Heart left ventricle (tissue), 16 donors: ENCODE data around the gene SDSL. TPM values are rescaled to one million over a fixed set of nuclear protein-coding genes. Genes with fewer than 3 reads are reported as not detected.

Experiments
- ATAC-seq, 4 donors: fragments of 200-7000 bp; cut with Tn5 transposase; one replicate each; pipeline ENCODE4 v1.9.1; 2020 to 2022; ENCODE audit warnings: moderate library complexity in 4 of 4, mild to moderate bottlenecking in 3 of 4, moderate number of reproducible peaks in 1 of 4
- DNase-seq, 5 donors: peaks; one replicate each; pipeline ENCODE4 v3.0.0-alpha.2; 2020
- H3K27ac ChIP-seq, 12 donors: fragments of 200-600 bp; sonication (generic) in 4 of 12; one replicate each; pipeline versions ENCODE4 v1.5.0 to v1.8.0; 2016 to 2022; ENCODE audit warnings: mild to moderate bottlenecking in 2 of 12
- H3K27me3 ChIP-seq, 9 donors: fragments of 200-600 bp; sonication (generic) in 2 of 9; one replicate each; pipeline versions ENCODE4 v1.5.1 to v1.8.0; 2016 to 2022; ENCODE audit warnings: mild to moderate bottlenecking in 3 of 9
- H3K36me3 ChIP-seq, 9 donors: fragments of 200-600 bp; sonication (generic) in 2 of 9; one replicate each; pipeline versions ENCODE4 v1.5.0 to v1.8.0; 2018 to 2022; ENCODE audit warnings: mild to moderate bottlenecking in 2 of 9
- H3K4me1 ChIP-seq, 12 donors: fragments of 200-600 bp; sonication (generic) in 4 of 12; one replicate each; pipeline versions ENCODE4 v1.5.0 to v1.8.0; 2016 to 2022; ENCODE audit warnings: mild to moderate bottlenecking in 3 of 12
- H3K4me3 ChIP-seq, 12 donors: fragments of 200-600 bp; sonication (generic) in 4 of 12; one replicate each; pipeline versions ENCODE4 v1.5.0 to v1.8.0; 2017 to 2022; ENCODE audit warnings: mild to moderate bottlenecking in 9 of 12, moderate library complexity in 4 of 12
- H3K9me3 ChIP-seq, 12 donors: fragments of 200-600 bp; sonication (generic) in 4 of 12; one replicate each; pipeline versions ENCODE4 v1.5.0 to v1.8.0; 2016 to 2022; ENCODE audit warnings: mild to moderate bottlenecking in 1 of 12
- CTCF ChIP-seq, 12 donors: fragments of 200-600 bp; sonication (generic) in 4 of 12; IDR thresholded peaks; one replicate each; pipeline versions ENCODE4 v1.5.0 to v1.8.0; 2018 to 2022; ENCODE audit warnings: antibody characterized with exemption in 12 of 12, mild to moderate bottlenecking in 5 of 12
- POLR2A ChIP-seq, 2 donors: fragments of 450-650 bp; IDR thresholded peaks; one replicate each; pipeline ENCODE4 v1.6.1; 2017; ENCODE audit warnings: antibody characterized with exemption in 2 of 2, mild to moderate bottlenecking in 2 of 2, moderate library complexity in 2 of 2
- WGBS, 4 donors: extraction: QIAGEN DNeasy Blood & Tissue Kit in 2 of 4; methylation state at CpG; one replicate each; pipeline versions ENCODE4 v1.1.5 to v1.1.7; 2013 to 2018; 5-methylcytosine and 5-hydroxymethylcytosine counted together
- intact Hi-C, 10 donors: fragments of 100-400 bp; cut with DNase I; formaldehyde crosslinking; loops; one replicate each; pipeline versions ENCODE4 v1.11.1 to v1.14.2; 2022
- polyA plus RNA-seq, 2 donors: library from polyadenylated mRNA; stranded (reverse); fragments of 200-250 nt; gene quantifications; one replicate each; pipeline ENCODE4 v1.2.3, GENCODE V29; 2013
- total RNA-seq, 9 donors: library from RNA; depleted of rRNA in 2 of 9; stranded (reverse); fragments of >200 nt in 2 of 9; fragmentation: NEBNext Ultra II Directional in 3 of 9; extraction: Animal tissue kit (Norgen Biotek cat#: 25700) in 3 of 9; gene quantifications; one replicate each; pipeline versions ENCODE4 v1.1.0 to v1.2.4, GENCODE V29; 2016 to 2023
- donor health status: ischemic (EF 13 %, LVEDD 7.1; RV severe dilation, severe dysfunction).
- donor health status: healthy with polysubstance abuse.
- donor health status: DM: no; HTN: yes; CAD: no.
- donor health status: DM: no; HTN: no; CAD: no.
- donor health status: ischemic (EF 25% LVEDD 6.9; RV normal size, moderate dysfunction).
- donor health status: ischemic (EF 25% LVEDD 5.7; RV mildly dilated, moderate dysfunction).
- donor health status: healthy.
- donor health status: DM: yes; HTN: yes; CAD: no.
- donor health status: ischemic (EF 35%, LVEDD 5.7; RV mildly dilated, moderate dysfunction).
- donor health status: nonischemic (EF 11% LVEDD 7.7; RV severe dilation, severe dysfunction).
- donor health status: DM: yes; HTN: yes; CAD: no.
- donor health status: PGD.
- donor health status: ischemic (EF 29% LVEDD 5.4; RV normal size, mild dysfunction).
- donor health status: nonischemic (EF 23%, LVEDD 6.1; RV moderate dilation, normal function).

The SDSL gene
- total and polyA plus RNA-seq, 11 donors, result 2.5 to 21.0 (median 5.7) TPM

DNA sequence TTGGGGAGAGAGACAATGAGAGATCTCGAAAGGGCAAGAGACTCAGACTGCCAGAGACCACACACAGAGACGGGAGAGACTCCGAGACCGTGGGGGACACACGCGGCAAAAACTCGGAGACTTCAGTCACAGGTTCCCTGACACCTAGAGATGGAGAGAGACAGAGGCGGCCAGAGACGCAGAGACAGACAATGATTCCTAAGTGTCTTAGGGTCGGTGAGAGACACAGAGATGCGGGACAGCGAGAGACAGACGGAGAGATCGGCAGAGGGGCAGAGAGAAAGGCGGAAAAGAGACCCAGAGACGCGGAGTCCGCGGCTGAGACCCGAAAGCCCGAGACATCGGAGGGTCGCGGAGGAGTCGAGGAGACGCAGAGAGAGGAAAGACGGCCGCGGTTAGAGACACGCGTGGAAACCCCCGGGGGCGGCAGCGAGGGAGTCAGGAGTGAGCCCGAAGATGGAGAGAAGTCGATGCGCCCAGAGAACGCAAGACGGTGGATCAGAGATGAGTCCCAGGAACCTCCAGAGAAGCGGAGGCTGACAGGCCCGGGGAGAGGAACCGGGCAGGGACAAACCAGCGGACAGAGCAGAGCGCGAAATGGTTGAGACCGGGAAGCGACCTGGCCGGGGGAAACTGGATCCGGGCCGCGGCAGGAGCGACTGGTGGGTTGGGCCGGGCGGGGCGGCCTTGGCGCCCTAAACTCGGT, 41.7 kb downstream of the SDSL start:
- H3K36me3 ChIP-seq, result no peaks in the 10 kb centered on the region
- no peak for DNase-seq
- no peak for ATAC-seq
- no peak for TF ChIP-seq POLR2A (IDR thresholded peaks at IDR 0.05)
- no peak for TF ChIP-seq CTCF (IDR thresholded peaks at IDR 0.05)
- WGBS, 4 donors, result 1 to 2% (median 2%) methylated on average over 45 to 57 of the region's 57 CpGs
- peak overlapping the region in 10 of 12 donors; percentile 18 to 40 (median 32) for H3K4me3 ChIP-seq
- H3K27ac ChIP-seq, result no peak overlapping the region
- peaks cover 0 to 57% (median 39%) of the 10 kb centered on the region in 12 donors for H3K4me1 ChIP-seq
- H3K27me3 ChIP-seq, result peaks cover 62 to 97% (median 81%) of the 10 kb centered on the region in 9 donors
- intact Hi-C loops, result loop anchor here in 7 of 10 donors (2.0 to 5.0 kb wide), 3 partner anchors 447 to 449 kb away; no protein-coding TSS in a partner anchor
- no peaks in the 10 kb centered on the region for H3K9me3 ChIP-seq

- Histone ChIP-seq H3K27me3 (peaks cover 65 to 97% (median 84%) of the 10 kb centered on the region in 9 donors), H3K27ac (no peak overlapping the region), H3K36me3 (no peaks in the 10 kb centered on the region), H3K4me3 (peak overlapping the region in 10 of 12 donors; percentile 18 to 40 (median 32)), H3K4me1 (peaks cover 0 to 57% (median 39%) of the 10 kb centered on the region in 12 donors), H3K9me3 (no peaks in the 10 kb centered on the region)
- ATAC-seq (no peak), DNase-seq (no peak)
- WGBS, 4 donors, result 1 to 2% (median 1%) methylated on average over 7 to 16 of the region's 16 CpGs
- intact Hi-C loops, result loop anchor here in 2 of 10 donors (5.0 kb wide), 1 partner anchor 448 kb away; no protein-coding TSS in a partner anchor
- TF ChIP-seq POLR2A (IDR thresholded peaks at IDR 0.05) (no peak), CTCF (IDR thresholded peaks at IDR 0.05) (no peak)
Measured at GRCh38 chr12:113464452-113464775, 42.2 kb downstream of the SDSL start.

DNA sequence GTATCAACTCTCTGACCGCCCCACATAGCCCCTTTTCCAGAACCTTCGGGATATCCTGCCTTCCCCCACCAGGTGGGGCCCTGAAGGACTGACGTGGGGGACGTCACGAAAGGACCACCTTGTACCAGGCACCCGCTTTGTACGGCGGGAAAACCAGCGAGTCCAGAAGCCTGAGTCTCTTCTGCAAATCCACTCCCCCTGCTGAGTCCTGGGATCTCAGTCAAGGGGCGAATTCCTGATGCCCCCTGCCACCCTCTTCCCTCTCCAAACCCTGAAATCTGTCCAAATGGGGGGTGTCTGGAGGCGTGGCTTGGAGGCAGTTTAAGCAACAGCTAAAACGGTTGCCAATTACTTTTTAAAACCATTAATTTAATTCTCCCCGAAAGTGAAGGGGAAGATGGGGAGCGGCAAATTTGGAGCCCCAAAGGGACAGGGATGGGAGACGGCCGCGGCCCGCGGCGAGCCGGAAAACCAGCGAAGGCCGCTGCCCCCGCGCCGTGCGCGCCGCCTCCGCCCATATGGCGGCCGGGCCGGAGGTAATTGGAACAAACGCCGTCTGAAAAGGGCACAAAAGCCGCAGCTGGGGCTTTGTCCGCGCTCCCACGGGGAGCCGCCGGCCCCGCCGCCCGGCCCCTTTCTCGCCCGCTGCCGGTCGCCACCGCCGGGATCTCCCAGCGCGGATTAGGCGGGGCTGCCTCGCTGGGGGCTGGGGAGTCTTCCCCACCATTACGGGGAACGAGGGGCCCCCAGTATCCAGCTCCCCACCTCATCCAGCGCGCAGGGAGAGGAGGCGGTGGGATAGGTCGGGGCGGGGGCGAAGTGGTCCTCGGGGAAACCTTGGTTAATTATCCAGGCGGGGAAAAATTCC, 42.9 kb downstream of the SDSL start:
- intact Hi-C loops, result loop anchor here in 2 of 10 donors (5.0 kb wide), 1 partner anchor 447 kb away; no protein-coding TSS in a partner anchor
- DNase-seq, result no peak
- Histone ChIP-seq H3K4me1 (peaks cover 0 to 57% (median 39%) of the 10 kb centered on the region in 12 donors), H3K9me3 (no peaks in the 10 kb centered on the region), H3K36me3 (no peaks in the 10 kb centered on the region), H3K4me3 (peak overlapping the region in 9 of 12 donors; percentile 5 to 35 (median 24)), H3K27me3 (peaks cover 71 to 98% (median 90%) of the 10 kb centered on the region in 9 donors), H3K27ac (no peak overlapping the region)
- no peak for ATAC-seq
- WGBS, 4 donors, result 1 to 9% (median 2%) methylated on average over 48 to 64 of the region's 64 CpGs
- TF ChIP-seq CTCF (IDR thresholded peaks at IDR 0.05) (no peak), POLR2A (IDR thresholded peaks at IDR 0.05) (no peak)
